GM12878 (cell line): ENCODE data around the gene SYPL2. TPM values are rescaled to one million over a fixed set of nuclear protein-coding genes. Genes with fewer than 3 reads are reported as not detected.

ENCODE experiments used
- BMI1 ChIP-seq: fragments of 450-650 bp; IDR thresholded peaks from 2 replicates; pipeline ENCODE4 v1.6.1; 2016; ENCODE audit warnings: mild to moderate bottlenecking, moderate library complexity, borderline replicate concordance
- CBFB ChIP-seq: IDR thresholded peaks from 2 replicates; pipeline ENCODE4 v1.6.1; 2016; ENCODE audit warnings: antibody characterized with exemption, low read depth
- CBX5 ChIP-seq: sonication (generic); IDR thresholded peaks from 2 replicates; pipeline ENCODE4 v1.6.1; 2016; ENCODE audit warnings: low read depth, moderate library complexity, mild to moderate bottlenecking, inconsistent platforms
- CREB1 ChIP-seq: IDR thresholded peaks from 2 replicates; pipeline ENCODE4 v1.6.1; 2012; ENCODE audit warnings: low read depth, mild to moderate bottlenecking, inconsistent platforms
- CTCF ChIP-seq, 3 experiments: IDR thresholded peaks in 2 of 3; conservative IDR thresholded peaks in 1 of 3; 2 replicates each; pipeline ENCODE4 v1.5.1; 2011; ENCODE audit warnings: low read depth in 3 of 3, low read length in 3 of 3, mild to moderate bottlenecking in 3 of 3, control low read depth in 2 of 3, moderate library complexity in 2 of 3, inconsistent platforms in 1 of 3, mixed read lengths in 1 of 3; ENCODE audit not compliant: control insufficient read depth in 2 of 3, insufficient read depth in 1 of 3; ENCODE audit errors: extremely low read depth in 1 of 3
- DPF2 ChIP-seq: fragments of 450-650 bp; IDR thresholded peaks from 2 replicates; pipeline ENCODE4 v1.6.1; 2017; ENCODE audit warnings: mild to moderate bottlenecking
- EGR1 ChIP-seq, 2 experiments: IDR thresholded peaks; 1 replicate in 1 of 2; 2 replicates in 1 of 2; pipeline ENCODE4 v1.6.1; 2011 to 2012; ENCODE audit warnings: low read depth in 2 of 2, low read length in 2 of 2, borderline replicate concordance in 1 of 2, mild to moderate bottlenecking in 1 of 2, moderate library complexity in 1 of 2
- HDAC2 ChIP-seq: fragments of 200-600 bp; sonication (generic); IDR thresholded peaks from 2 replicates; pipeline ENCODE4 v1.6.1; 2017
- HSF1 ChIP-seq: fragments of 150-350 bp; IDR thresholded peaks from 2 replicates; pipeline ENCODE4 v1.6.1; 2014; ENCODE audit warnings: mild to moderate bottlenecking, low read depth, low read length
- IRF4 ChIP-seq: IDR thresholded peaks from 2 replicates; pipeline ENCODE4 v1.6.1; 2011; ENCODE audit warnings: low read depth, low read length
- MAX ChIP-seq: IDR thresholded peaks from 2 replicates; pipeline ENCODE4 v1.6.1; 2012; ENCODE audit warnings: low read depth, low read length, improper control_type of control experiment
- MEF2A ChIP-seq: IDR thresholded peaks from 2 replicates; pipeline ENCODE4 v1.6.1; 2011; ENCODE audit warnings: low read depth, mild to moderate bottlenecking, low read length, moderate library complexity; ENCODE audit not compliant: insufficient read depth
- MTA2 ChIP-seq: fragments of 450-650 bp; IDR thresholded peaks from 2 replicates; pipeline ENCODE4 v1.6.1; 2016; ENCODE audit warnings: low read depth, mild to moderate bottlenecking, moderate library complexity
- NBN ChIP-seq: fragments of 450-650 bp; IDR thresholded peaks from 2 replicates; pipeline ENCODE4 v1.6.1; 2016
- SMARCA5 ChIP-seq: fragments of 450-650 bp; IDR thresholded peaks from 2 replicates; pipeline ENCODE4 v1.6.1; 2017; ENCODE audit warnings: mild to moderate bottlenecking
- SMC3 ChIP-seq: IDR thresholded peaks from 2 replicates; pipeline ENCODE4 v1.6.1; 2011; ENCODE audit warnings: low read length, improper control_type of control experiment, borderline replicate concordance
- SUPT20H ChIP-seq: IDR thresholded peaks from 2 replicates; pipeline ENCODE4 v1.6.1; 2011; ENCODE audit warnings: low read depth, mild to moderate bottlenecking, low read length, moderate library complexity, borderline replicate concordance; ENCODE audit not compliant: control insufficient read depth
- TCF12 ChIP-seq: IDR thresholded peaks from 2 replicates; pipeline ENCODE4 v1.6.1; 2011; ENCODE audit warnings: low read depth, mild to moderate bottlenecking, low read length
- USF1 ChIP-seq: IDR thresholded peaks from 2 replicates; pipeline ENCODE4 v1.6.1; 2011; ENCODE audit warnings: borderline replicate concordance, low read depth, mild to moderate bottlenecking, moderate library complexity, mixed read lengths, low read length; ENCODE audit not compliant: insufficient read depth; ENCODE audit errors: extremely low read length
- ZBTB33 ChIP-seq: fragments of 450-650 bp; IDR thresholded peaks from 2 replicates; pipeline ENCODE4 v1.6.1; 2017; ENCODE audit warnings: mild to moderate bottlenecking
- ZNF207 ChIP-seq: fragments of 450-650 bp; IDR thresholded peaks from 2 replicates; pipeline ENCODE4 v1.6.1; 2014; ENCODE audit warnings: antibody characterized with exemption, mild to moderate bottlenecking, borderline replicate concordance
- ZSCAN29 ChIP-seq: fragments of 450-650 bp; IDR thresholded peaks from 2 replicates; pipeline ENCODE4 v1.6.1; 2017; ENCODE audit warnings: mild to moderate bottlenecking, moderate library complexity
- polyA plus RNA-seq, 11 experiments: library from polyadenylated mRNA; depleted of rRNA in 4 of 11; unstranded in 6 of 11; stranded (reverse) in 5 of 11; fragments of >200 nt; fragmentation: Nextera tagmentation in 4 of 11; fragmentation: Illumina TruSeq in 1 of 11; extraction: Ambion mirVana in 4 of 11; extraction: Trizol in 1 of 11; gene quantifications; 1 replicate in 1 of 11; 2 replicates in 10 of 11; pipeline versions ENCODE4 v1.2.1 to v1.2.3, GENCODE V29; 2011 to 2016; ENCODE audit warnings: inconsistent platforms in 2 of 11, missing spikeins in 2 of 11, low read depth in 1 of 11
- total RNA-seq, 4 experiments: library from RNA; depleted of rRNA in 3 of 4; stranded (reverse); fragments of >200 nt in 3 of 4; fragmentation: Illumina TruSeq in 1 of 4; extraction: Trizol in 1 of 4; gene quantifications; 2 replicates each; pipeline versions ENCODE4 v1.2.1 to v1.2.3, GENCODE V29; 2013 to 2021

The SYPL2 gene
- total and polyA plus RNA-seq, 10 of the 15 experiments (the other 5 are each of a cell fraction or from before 2014, with no cell fraction given): 0.04 to 0.11 (median 0.06) TPM; not detected in 3

- TF ChIP-seq HDAC2: no peak
- peak; percentile 58 for TF ChIP-seq CREB1
- no peak for TF ChIP-seq SMC3
- no peak for TF ChIP-seq ZSCAN29
- peak; percentile 88; the same call in 1 of the 2 replicates for TF ChIP-seq DPF2
- no peak for TF ChIP-seq EGR1 (IDR thresholded peaks at IDR 0.05; ENCODE audit: borderline replicate concordance in 1 of 2, low read depth in 2 of 2, low read length in 2 of 2)
- TF ChIP-seq CBFB: no peak
- no peak for TF ChIP-seq CTCF (IDR thresholded peaks at IDR 0.05 in 2 of 3, conservative IDR thresholded peaks at IDR 0.05 in 1 of 3; ENCODE audit: control insufficient read depth in 2 of 3, extremely low read depth in 1 of 3, insufficient read depth in 1 of 3, low read depth in 3 of 3, low read length in 3 of 3)
- TF ChIP-seq SMARCA5: peak; percentile 15; the same call in 1 of the 2 replicates
- TF ChIP-seq TCF12: peak; percentile 70; the same call in 1 of the 2 replicates
- TF ChIP-seq NBN: peak; percentile 75; the same call in 1 of the 2 replicates
- 0 out of 2 replicates have a peak, but pooled peaks have one; percentile 52 for TF ChIP-seq ZNF207
- 0 out of 2 replicates have a peak, but pooled peaks have one; percentile 29 for TF ChIP-seq MEF2A
- no peak for TF ChIP-seq SUPT20H
- TF ChIP-seq USF1: no peak
- TF ChIP-seq MAX: 0 out of 2 replicates have a peak, but pooled peaks have one; percentile 9
- TF ChIP-seq CBX5: no peak
- no peak for TF ChIP-seq BMI1
- TF ChIP-seq ZBTB33: no peak
- peak; percentile 92 for TF ChIP-seq MTA2
- TF ChIP-seq HSF1: no peak
- TF ChIP-seq IRF4: peak; percentile 43; the same call in 1 of the 2 replicates
Measured at GRCh38 chr1:109527098-109527811, 60.9 kb downstream of the SYPL2 start (continued).
